K562 (cell line): ENCODE results near the gene RHBG. TPM values are rescaled to one million over a fixed set of nuclear protein-coding genes. Genes with fewer than 3 reads are reported as not detected.

Experiments
- CCNT2 ChIP-seq: IDR thresholded peaks from 2 replicates; pipeline ENCODE4 v1.6.1; 2011; ENCODE audit warnings: borderline replicate concordance, low read depth, mild to moderate bottlenecking, moderate library complexity, mixed read lengths, low read length; ENCODE audit not compliant: insufficient read length; ENCODE audit errors: extremely low read depth
- FOXM1 ChIP-seq, 2 experiments: fragments of 450-650 bp in 1 of 2; sonication (generic) in 1 of 2; formaldehyde crosslinking in 1 of 2; IDR thresholded peaks; 2 replicates each; pipeline versions ENCODE4 v1.6.1 to v1.9.0; 2017 to 2022; ENCODE audit warnings: low read depth in 2 of 2, mild to moderate bottlenecking in 2 of 2, missing genetic modification reagents in 1 of 2, moderate library complexity in 1 of 2
- HOXB6 ChIP-seq: fragments of 250-450 bp; sonication (Bioruptor Pico); IDR thresholded peaks from 2 replicates; pipeline ENCODE4 v1.5.1; 2022; ENCODE audit warnings: mild to moderate bottlenecking, borderline replicate concordance
- KDM4B ChIP-seq, 2 experiments: fragments of 450-650 bp in 1 of 2; sonication (generic) in 1 of 2; IDR thresholded peaks; 2 replicates each; pipeline ENCODE4 v1.6.1; 2016 to 2017; ENCODE audit warnings: borderline replicate concordance in 2 of 2, antibody characterized with exemption in 1 of 2, low read depth in 1 of 2, mild to moderate bottlenecking in 1 of 2
- KLF6 ChIP-seq: fragments of 250-450 bp; sonication (Bioruptor Pico); IDR thresholded peaks from 2 replicates; pipeline ENCODE4 v1.4.0; 2020; ENCODE audit warnings: mild to moderate bottlenecking, moderate library complexity, borderline replicate concordance
- OTX1 ChIP-seq: fragments of 450-650 bp; formaldehyde crosslinking; IDR thresholded peaks from 2 replicates; pipeline ENCODE4 v1.4.0; 2022; ENCODE audit warnings: mild to moderate bottlenecking
- PRMT5 ChIP-seq: sonication (generic); formaldehyde crosslinking; IDR thresholded peaks from 2 replicates; pipeline ENCODE4 v1.5.0; 2020; ENCODE audit warnings: missing genetic modification reagents
- RHOXF2B ChIP-seq: fragments of 250-450 bp; sonication (Bioruptor Pico); conservative IDR thresholded peaks from 2 replicates; pipeline ENCODE4 v1.5.1; 2021
- SNRNP70 ChIP-seq: fragments of 200-400 bp; formaldehyde crosslinking; optimal IDR thresholded peaks from 2 replicates; pipeline ENCODE3; 2017; ENCODE audit warnings: low read depth, low read length
- SP2 ChIP-seq: IDR thresholded peaks from 2 replicates; pipeline ENCODE4 v1.6.1; 2011; ENCODE audit warnings: mild to moderate bottlenecking, low read depth, low read length, moderate library complexity; ENCODE audit not compliant: poor library complexity, severe bottlenecking; ENCODE audit errors: extremely low read depth
- TCF3 ChIP-seq: sonication (generic); formaldehyde crosslinking; IDR thresholded peaks from 2 replicates; pipeline ENCODE4 v1.4.0; 2020; ENCODE audit warnings: mild to moderate bottlenecking, missing genetic modification reagents
- U2AF2 ChIP-seq: fragments of 200-400 bp; formaldehyde crosslinking; optimal IDR thresholded peaks from 2 replicates; pipeline ENCODE3; 2017; ENCODE audit warnings: low read depth, mild to moderate bottlenecking, low read length
- YY1 ChIP-seq, 3 experiments: IDR thresholded peaks; 2 replicates each; pipeline ENCODE4 v1.6.1; 2011; ENCODE audit warnings: low read length in 2 of 3, mild to moderate bottlenecking in 2 of 3, moderate library complexity in 2 of 3, borderline replicate concordance in 1 of 3, control low read depth in 1 of 3, low read depth in 1 of 3; ENCODE audit not compliant: insufficient read depth in 3 of 3, insufficient replicate concordance in 2 of 3, control insufficient read depth in 1 of 3, insufficient read length in 1 of 3; ENCODE audit errors: extremely low read depth in 1 of 3
- ZBED1 ChIP-seq: IDR thresholded peaks from 2 replicates; pipeline ENCODE4 v1.6.1; 2014
- ZNF133 ChIP-seq: fragments of 250-450 bp; sonication (Bioruptor Pico); IDR thresholded peaks from 2 replicates; pipeline ENCODE4 v1.4.0; 2020; ENCODE audit warnings: mild to moderate bottlenecking
- ZNF263 ChIP-seq: sonication (generic); formaldehyde crosslinking; IDR thresholded peaks from 2 replicates; pipeline ENCODE4 v1.8.0; 2022; ENCODE audit warnings: mild to moderate bottlenecking, missing genetic modification reagents, borderline replicate concordance
- ZNF280B ChIP-seq: fragments of 250-450 bp; sonication (Bioruptor Pico); IDR thresholded peaks from 2 replicates; pipeline ENCODE4 v1.5.1; 2021; ENCODE audit warnings: mild to moderate bottlenecking
- ZNF436 ChIP-seq: fragments of 250-450, 450-650 bp; sonication (Bioruptor Pico); formaldehyde crosslinking; IDR thresholded peaks from 2 replicates; pipeline ENCODE4 v1.7.0; 2020; ENCODE audit warnings: mild to moderate bottlenecking
- ZNF696 ChIP-seq: fragments of 250-450 bp; sonication (Bioruptor Pico); conservative IDR thresholded peaks from 2 replicates; pipeline ENCODE4 v1.4.0; 2020; ENCODE audit warnings: mild to moderate bottlenecking, moderate library complexity
- ZNF707 ChIP-seq: fragments of 250-450 bp; sonication (Bioruptor Pico); conservative IDR thresholded peaks from 2 replicates; pipeline ENCODE4 v1.8.0; 2022; ENCODE audit warnings: inconsistent platforms, mild to moderate bottlenecking, moderate library complexity
- ZNF780A ChIP-seq: fragments of 250-450 bp; sonication (Bioruptor Pico); IDR thresholded peaks from 2 replicates; pipeline ENCODE4 v1.5.0; 2021; ENCODE audit warnings: mild to moderate bottlenecking
- ZNF830 ChIP-seq: fragments of 250-450 bp; sonication (Bioruptor Pico); IDR thresholded peaks from 2 replicates; pipeline ENCODE4 v1.5.0; 2021; ENCODE audit warnings: mild to moderate bottlenecking
- polyA plus RNA-seq, 8 experiments: library from polyadenylated mRNA; depleted of rRNA in 4 of 8; stranded (reverse) in 5 of 8; unstranded in 3 of 8; fragments of >200 nt; fragmentation: Nextera tagmentation in 2 of 8; fragmentation: Illumina TruSeq in 1 of 8; extraction: Ambion mirVana in 2 of 8; extraction: Trizol in 1 of 8; gene quantifications; 2 replicates each; pipeline versions ENCODE4 v1.2.1 to v1.2.3, GENCODE V29; 2011 to 2014; ENCODE audit warnings: inconsistent platforms in 1 of 8, missing spikeins in 1 of 8
- total RNA-seq, 7 experiments: library from RNA; depleted of rRNA in 6 of 7; stranded (reverse); fragments of >200 nt in 6 of 7; fragmentation: Illumina TruSeq in 2 of 7; extraction: Trizol in 2 of 7; gene quantifications; 2 replicates each; pipeline versions ENCODE4 v1.2.1 to v1.2.3, GENCODE V29; 2011 to 2021; ENCODE audit warnings: low replicate concordance in 1 of 7
- TF ChIP-seq, protein P1 (sequence below): fragments of 250-450 bp; sonication (Bioruptor Pico); IDR thresholded peaks from 2 replicates; pipeline ENCODE4 v1.4.0; 2020; ENCODE audit warnings: mild to moderate bottlenecking, moderate library complexity

The RHBG gene
- total and polyA plus RNA-seq, 9 of the 15 experiments (the other 6 are each of a cell fraction or from before 2014, with no cell fraction given) = not detected

DNA sequence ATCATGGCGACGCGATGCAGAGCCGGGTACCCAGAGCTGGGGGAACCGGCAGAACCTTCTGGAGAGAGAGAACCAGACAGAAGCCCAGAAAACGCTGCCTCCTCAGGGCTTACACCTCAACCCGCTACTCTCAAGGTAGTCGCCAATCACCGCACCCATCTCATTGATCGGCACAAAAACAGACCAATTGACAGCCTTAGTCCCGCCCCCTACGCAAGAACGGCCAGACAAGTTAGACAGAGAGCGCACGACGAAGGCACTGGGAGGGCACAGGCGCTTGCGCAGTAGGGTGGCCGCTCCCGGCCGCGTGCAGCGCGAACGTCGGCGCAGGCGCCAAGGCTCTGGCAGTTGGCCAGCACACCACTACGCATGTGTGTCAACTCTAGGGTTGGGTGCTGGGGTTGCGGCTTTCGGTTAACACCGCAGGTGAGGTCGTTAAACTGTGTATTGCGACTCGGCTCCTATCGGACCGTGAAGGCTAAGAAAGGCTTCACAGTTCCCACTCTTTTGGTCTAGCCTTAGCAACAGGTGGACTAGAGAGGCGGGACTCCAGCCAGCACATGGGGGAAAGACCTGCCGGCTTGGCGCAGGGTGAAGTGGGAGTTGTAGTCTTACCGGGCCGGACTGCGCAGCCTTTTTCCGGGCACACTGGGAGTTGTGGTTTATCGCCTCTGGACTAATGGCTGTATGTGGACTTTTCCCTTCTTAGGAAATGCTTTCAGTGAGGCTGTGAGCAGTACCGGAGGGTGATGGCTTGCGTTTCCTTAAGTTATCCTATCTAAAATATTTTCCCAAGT is 30.6 kb upstream of the RHBG start, which contains the start of the genes CCT3 and TSACC (continued):
- TF ChIP-seq, protein P1, sequence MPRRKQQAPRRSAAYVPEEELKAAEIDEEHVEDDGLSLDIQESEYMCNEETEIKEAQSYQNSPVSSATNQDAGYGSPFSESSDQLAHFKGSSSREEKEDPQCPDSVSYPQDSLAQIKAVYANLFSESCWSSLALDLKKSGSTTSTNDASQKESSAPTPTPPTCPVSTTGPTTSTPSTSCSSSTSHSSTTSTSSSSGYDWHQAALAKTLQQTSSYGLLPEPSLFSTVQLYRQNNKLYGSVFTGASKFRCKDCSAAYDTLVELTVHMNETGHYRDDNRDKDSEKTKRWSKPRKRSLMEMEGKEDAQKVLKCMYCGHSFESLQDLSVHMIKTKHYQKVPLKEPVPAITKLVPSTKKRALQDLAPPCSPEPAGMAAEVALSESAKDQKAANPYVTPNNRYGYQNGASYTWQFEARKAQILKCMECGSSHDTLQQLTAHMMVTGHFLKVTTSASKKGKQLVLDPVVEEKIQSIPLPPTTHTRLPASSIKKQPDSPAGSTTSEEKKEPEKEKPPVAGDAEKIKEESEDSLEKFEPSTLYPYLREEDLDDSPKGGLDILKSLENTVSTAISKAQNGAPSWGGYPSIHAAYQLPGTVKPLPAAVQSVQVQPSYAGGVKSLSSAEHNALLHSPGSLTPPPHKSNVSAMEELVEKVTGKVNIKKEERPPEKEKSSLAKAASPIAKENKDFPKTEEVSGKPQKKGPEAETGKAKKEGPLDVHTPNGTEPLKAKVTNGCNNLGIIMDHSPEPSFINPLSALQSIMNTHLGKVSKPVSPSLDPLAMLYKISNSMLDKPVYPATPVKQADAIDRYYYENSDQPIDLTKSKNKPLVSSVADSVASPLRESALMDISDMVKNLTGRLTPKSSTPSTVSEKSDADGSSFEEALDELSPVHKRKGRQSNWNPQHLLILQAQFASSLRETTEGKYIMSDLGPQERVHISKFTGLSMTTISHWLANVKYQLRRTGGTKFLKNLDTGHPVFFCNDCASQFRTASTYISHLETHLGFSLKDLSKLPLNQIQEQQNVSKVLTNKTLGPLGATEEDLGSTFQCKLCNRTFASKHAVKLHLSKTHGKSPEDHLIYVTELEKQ (CRISPR knock-in tag) = no peak
- TF ChIP-seq ZNF436 (CRISPR knock-in tag) (no peak), ZBED1 (peak; percentile 20; the same call in 1 of the 2 replicates), PRMT5 (CRISPR knock-in tag) (no peak), ZNF280B (no peak), RHOXF2B (CRISPR knock-in tag) (no peak), ZNF696 (CRISPR knock-in tag) (no peak), SNRNP70 (no peak), TCF3 (no peak; the same call in 1 of the 2 replicates), FOXM1 (IDR thresholded peaks at IDR 0.05; ENCODE audit: low read depth) (no peak), FOXM1 (CRISPR knock-in tag; IDR thresholded peaks at IDR 0.05; ENCODE audit: low read depth) (no peak), ZNF707 (CRISPR knock-in tag) (no peak), SP2 (peak; percentile 90), YY1 (IDR thresholded peaks at IDR 0.05; ENCODE audit: borderline replicate concordance in 1 of 3, control insufficient read depth in 1 of 3, extremely low read depth in 1 of 3, insufficient read depth in 3 of 3, insufficient read length in 1 of 3, insufficient replicate concordance in 2 of 3, low read depth in 1 of 3, low read length in 2 of 3) (peak; percentile 54 to 89 (median 82)), CCNT2 (no peak), OTX1 (CRISPR knock-in tag) (no peak), ZNF133 (CRISPR knock-in tag) (no peak), KDM4B (IDR thresholded peaks at IDR 0.05; ENCODE audit: borderline replicate concordance in 2 of 2, low read depth in 1 of 2) (no peak), ZNF830 (CRISPR knock-in tag) (no peak), ZNF263 (CRISPR knock-in tag) (no peak), U2AF2 (no peak), HOXB6 (CRISPR knock-in tag) (no peak), ZNF780A (CRISPR knock-in tag) (no peak), KLF6 (CRISPR knock-in tag) (no peak; the same call in 1 of the 2 replicates)
